Measurements from ENCODE around the gene MYO1D. TPM values are rescaled to one million over a fixed set of nuclear protein-coding genes. Genes with fewer than 3 reads are reported as not detected.
"Not testable (repeated sequence)": the region's sequence is repeated elsewhere in the genome, so short reads cannot be mapped to it uniquely, and the experiment has no call there.

MYO1D gene
- total RNA-seq (10 to 100 TPM in 3 of 4 donors, 1 to 10 TPM in 1; 9.8 to 17.0 (median 10.4) TPM), polyA plus RNA-seq (5.8 TPM)
- long read RNA-seq, donor 1, partial matches to known transcripts, result 2 of 5 reads
- long read RNA-seq, donor 1, other reads (novel, unspliced or antisense), result 2 of 5 reads
- long read RNA-seq, donor 2, partial matches to known transcripts, result 1 of 2 reads
- long read RNA-seq, donor 2, other reads (novel, unspliced or antisense), result 1 of 2 reads
- long read RNA-seq, donor 3, partial matches to known transcripts, result 7 of 18 reads
- long read RNA-seq, donor 3, other reads (novel, unspliced or antisense), result 9 of 18 reads
- long read RNA-seq, donor 4, full-length matches to known transcripts, result 1 of 6 reads
- long read RNA-seq, donor 4, partial matches to known transcripts, result 3 of 6 reads
- long read RNA-seq, donor 4, other reads (novel, unspliced or antisense), result 2 of 6 reads

- under 1% methylated on average over 101 of the region's 101 CpGs for WGBS
- H3K27ac ChIP-seq (ENCODE audit: low read length), result peak within 1 kb of the TSS; percentile 80
- no peaks in the 10 kb centered on the region for H3K9me3 ChIP-seq (ENCODE audit: control insufficient read depth, low read length)
- H3K4me1 ChIP-seq (ENCODE audit: control insufficient read depth, insufficient read depth, low read length), result no peaks in the 10 kb centered on the region
- DNase-seq (peak; percentile 44 to 81 (median 75)), ATAC-seq (peak; percentile 48 to 50)
- intact Hi-C loops (cut with DNase I), result loop anchor here (2.0 to 10.0 kb wide), 3 partner anchors 48 to 94 kb away; partner anchors contain the start of gene TMEM98 (in 1 of the 4)
- peak within 1 kb of the TSS; percentile 91 for H3K4me3 ChIP-seq (ENCODE audit: low read length)
- no peaks in the 10 kb centered on the region for H3K27me3 ChIP-seq (ENCODE audit: control insufficient read depth, insufficient read depth)
These were observed at the start of gene MYO1D for GRCh38 chr17:32876417-32877163. MYO1D (minus strand) TSS chr17:32877124; CDS start chr17:32876872, 252 bp downstream.

GRCh38 chr17:32926183-32926582 is 49.3 kb upstream of the MYO1D start:
- no peaks in the 10 kb centered on the region for H3K4me1 ChIP-seq (ENCODE audit: control insufficient read depth, insufficient read depth, low read length)
- no peaks in the 10 kb centered on the region for H3K9me3 ChIP-seq (ENCODE audit: control insufficient read depth, low read length)
- no peaks in the 10 kb centered on the region for H3K27me3 ChIP-seq (ENCODE audit: control insufficient read depth, insufficient read depth)
- intact Hi-C loops (cut with DNase I), result loop anchor here in 1 of 4 donors (10.0 kb wide), 1 partner anchor 51 kb away; the partner anchor contains the start of gene MYO1D
- no peak for DNase-seq
- no peak overlapping the region for H3K4me3 ChIP-seq (ENCODE audit: low read length)
- no peak for ATAC-seq
- 94% methylated on average over 5 of the region's 5 CpGs for WGBS
- no peak overlapping the region for H3K27ac ChIP-seq (ENCODE audit: low read length)

GRCh38 chr17:32923905-32924304 is 47.0 kb upstream of the MYO1D start:
- ATAC-seq; H3K9me3 ChIP-seq (ENCODE audit: control insufficient read depth, low read length); DNase-seq; H3K4me3 ChIP-seq (ENCODE audit: low read length); H3K27me3 ChIP-seq (ENCODE audit: control insufficient read depth, insufficient read depth); H3K27ac ChIP-seq (ENCODE audit: low read length); H3K4me1 ChIP-seq (ENCODE audit: control insufficient read depth, insufficient read depth, low read length): not testable (repeated sequence)
- intact Hi-C loops (cut with DNase I), result loop anchor here in 1 of 4 donors (10.0 kb wide), 1 partner anchor 49 kb away; the partner anchor contains the start of gene MYO1D
- 93% methylated on average over 3 of the region's 3 CpGs for WGBS

- DNase-seq, result no peak
- Histone ChIP-seq H3K9me3 (ENCODE audit: control insufficient read depth, low read length) (no peaks in the 10 kb centered on the region), H3K27me3 (ENCODE audit: control insufficient read depth, insufficient read depth) (no peaks in the 10 kb centered on the region), H3K4me3 (ENCODE audit: low read length) (no peak overlapping the region), H3K27ac (ENCODE audit: low read length) (no peak overlapping the region), H3K4me1 (ENCODE audit: control insufficient read depth, insufficient read depth, low read length) (no peaks in the 10 kb centered on the region)
- ATAC-seq, result no peak
- intact Hi-C loops (cut with DNase I), result loop anchor here in 1 of 4 donors (10.0 kb wide), 1 partner anchor 46 kb away; the partner anchor contains the start of gene MYO1D
- WGBS, result 85% methylated on average over 10 of the region's 10 CpGs
These were observed 44.1 kb upstream of the MYO1D start for GRCh38 chr17:32921017-32921416.

GRCh38 chr17:32920293-32920692 is 43.4 kb upstream of the MYO1D start:
- Histone ChIP-seq H3K9me3 (ENCODE audit: control insufficient read depth, low read length) (no peaks in the 10 kb centered on the region), H3K27me3 (ENCODE audit: control insufficient read depth, insufficient read depth) (no peaks in the 10 kb centered on the region), H3K4me3 (ENCODE audit: low read length) (no peak overlapping the region), H3K27ac (ENCODE audit: low read length) (no peak overlapping the region), H3K4me1 (ENCODE audit: control insufficient read depth, insufficient read depth, low read length) (no peaks in the 10 kb centered on the region)
- WGBS, result 77% methylated on average over 8 of the region's 8 CpGs
- ATAC-seq (no peak), DNase-seq (no peak)
- intact Hi-C loops (cut with DNase I), result loop anchor here in 1 of 4 donors (10.0 kb wide), 1 partner anchor 45 kb away; the partner anchor contains the start of gene MYO1D

GRCh38 chr17:32919876-32920275 is 43.0 kb upstream of the MYO1D start:
- not testable (repeated sequence) for H3K4me3 ChIP-seq (ENCODE audit: low read length); H3K27me3 ChIP-seq (ENCODE audit: control insufficient read depth, insufficient read depth); H3K27ac ChIP-seq (ENCODE audit: low read length); ATAC-seq; H3K9me3 ChIP-seq (ENCODE audit: control insufficient read depth, low read length); H3K4me1 ChIP-seq (ENCODE audit: control insufficient read depth, insufficient read depth, low read length); DNase-seq
- WGBS, result 87% methylated on average over 4 of the region's 4 CpGs
- intact Hi-C loops (cut with DNase I), result loop anchor here in 3 of 4 donors (10.0 kb wide), 2 partner anchors 45 to 135 kb away; partner anchors contain the start of gene MYO1D (in 1 of the 3)

GRCh38 chr17:32917842-32918241 is 40.9 kb upstream of the MYO1D start:
- no peaks in the 10 kb centered on the region for H3K27me3 ChIP-seq (ENCODE audit: control insufficient read depth, insufficient read depth)
- intact Hi-C loops (cut with DNase I), result loop anchor here in 2 of 4 donors (10.0 kb wide), 1 partner anchor 133 kb away; no protein-coding TSS in a partner anchor
- H3K27ac ChIP-seq (ENCODE audit: low read length), result no peak overlapping the region
- no peaks in the 10 kb centered on the region for H3K4me1 ChIP-seq (ENCODE audit: control insufficient read depth, insufficient read depth, low read length)
- H3K4me3 ChIP-seq (ENCODE audit: low read length), result no peak overlapping the region
- 76% methylated on average over 5 of the region's 5 CpGs for WGBS
- DNase-seq, result no peak
- ATAC-seq, result no peak
- no peaks in the 10 kb centered on the region for H3K9me3 ChIP-seq (ENCODE audit: control insufficient read depth, low read length)

GRCh38 chr17:32917081-32917480 is 40.2 kb upstream of the MYO1D start:
- intact Hi-C loops (cut with DNase I), result loop anchor here in 2 of 4 donors (10.0 kb wide), 1 partner anchor 132 kb away; no protein-coding TSS in a partner anchor
- Histone ChIP-seq H3K4me3 (ENCODE audit: low read length) (no peak overlapping the region), H3K27me3 (ENCODE audit: control insufficient read depth, insufficient read depth) (no peaks in the 10 kb centered on the region), H3K27ac (ENCODE audit: low read length) (no peak overlapping the region), H3K4me1 (ENCODE audit: control insufficient read depth, insufficient read depth, low read length) (no peaks in the 10 kb centered on the region), H3K9me3 (ENCODE audit: control insufficient read depth, low read length) (no peaks in the 10 kb centered on the region)
- DNase-seq (no peak), ATAC-seq (no peak)

GRCh38 chr17:32916134-32916533 is 39.2 kb upstream of the MYO1D start:
- intact Hi-C loops (cut with DNase I), result loop anchor here in 2 of 4 donors (10.0 kb wide), 1 partner anchor 131 kb away; no protein-coding TSS in a partner anchor
- H3K9me3 ChIP-seq (ENCODE audit: control insufficient read depth, low read length), result no peaks in the 10 kb centered on the region

GRCh38 chr17:32915245-32915644 is 38.3 kb upstream of the MYO1D start:
- Histone ChIP-seq H3K4me3 (ENCODE audit: low read length) (no peak overlapping the region), H3K27ac (ENCODE audit: low read length) (no peak overlapping the region), H3K4me1 (ENCODE audit: control insufficient read depth, insufficient read depth, low read length) (no peaks in the 10 kb centered on the region), H3K27me3 (ENCODE audit: control insufficient read depth, insufficient read depth) (no peaks in the 10 kb centered on the region), H3K9me3 (ENCODE audit: control insufficient read depth, low read length) (no peaks in the 10 kb centered on the region)
- WGBS, result 22% methylated on average over 2 of the region's 2 CpGs
- ATAC-seq (no peak), DNase-seq (no peak)
- intact Hi-C loops (cut with DNase I), result loop anchor here in 2 of 4 donors (10.0 kb wide), 1 partner anchor 130 kb away; no protein-coding TSS in a partner anchor

More at GRCh38 chr17:32916134-32916533, 39.2 kb upstream of the MYO1D start:
- Histone ChIP-seq H3K4me3 (ENCODE audit: low read length) (no peak overlapping the region), H3K4me1 (ENCODE audit: control insufficient read depth, insufficient read depth, low read length) (no peaks in the 10 kb centered on the region), H3K27me3 (ENCODE audit: control insufficient read depth, insufficient read depth) (no peaks in the 10 kb centered on the region), H3K27ac (ENCODE audit: low read length) (no peak overlapping the region)
- ATAC-seq (no peak), DNase-seq (no peak)
- 55% methylated on average over 3 of the region's 3 CpGs for WGBS

Measured in right cardiac atrium (tissue), 5 donors.